GM12878 (cell line): Measurements from ENCODE around the gene TMEM126A. TPM values are rescaled to one million over a fixed set of nuclear protein-coding genes. Genes with fewer than 3 reads are reported as not detected.

Source experiments
- ATAC-seq: fragments of 200-7000 bp; cut with Tn5 transposase; 3 replicates; pipeline ENCODE4 v1.9.1; 2020; ENCODE audit warnings: mild to moderate bottlenecking, moderate library complexity
- BruUV-seq: library from RNA; stranded (reverse); fragments of 400-500 nt; replicated peaks from 2 replicates; lab custom pipeline; 2021; lab: Mats Ljungman, UMichigan
- CTCF ChIA-PET: fragments of 300-600 bp; sonication (Branson Sonifier 250); formaldehyde crosslinking; extraction: SDS; loops from one replicate; lab custom pipeline; 2021; ENCODE audit warnings: inconsistent platforms; lab: Yijun Ruan, JAX
- POLR2A ChIA-PET: fragments of 350-600 bp; formaldehyde crosslinking; extraction: SDS; loops from one replicate; lab custom pipeline; 2021; ENCODE audit warnings: inconsistent platforms; lab: Charles Lee
- RAD21 ChIA-PET: fragments of 300-600 bp; sonication (Branson Sonifier 250); formaldehyde crosslinking; loops from one replicate; lab custom pipeline; 2023; ENCODE audit warnings: antibody characterized with exemption; ENCODE audit not compliant: unreplicated experiment; lab: Charles Lee
- SMC1A ChIA-PET: fragments of 300-600 bp; sonication (Branson Sonifier 250); formaldehyde crosslinking; loops from one replicate; lab custom pipeline; 2023; ENCODE audit not compliant: unreplicated experiment, uncharacterized antibody; lab: Charles Lee
- DNase-seq: peaks from one replicate; pipeline ENCODE4 v3.0.0-alpha.2; 2011; ENCODE audit warnings: low read depth, low spot score
- FAIRE-seq: peaks from 3 replicates; lab custom pipeline; 2011; peaks lifted over from hg19 to GRCh38; lab: Jason Lieb, UNC
- H2AFZ ChIP-seq: 2 replicates; pipeline ENCODE4 v1.6.0; 2011; ENCODE audit warnings: low read depth, low read length, control low read depth; ENCODE audit not compliant: control insufficient read depth
- H3K27ac ChIP-seq: 2 replicates; pipeline ENCODE4 v1.5.1; 2011; ENCODE audit warnings: control low read depth; ENCODE audit not compliant: control insufficient read depth, insufficient read depth
- H3K27me3 ChIP-seq, 2 experiments: replicated peaks in 1 of 2; 2 replicates each; pipeline versions ENCODE4 v1.6.0 to v1.6.1; 2011; ENCODE audit warnings: low read length in 1 of 2; ENCODE audit not compliant: control insufficient read depth in 2 of 2, insufficient read depth in 2 of 2
- H3K36me3 ChIP-seq, 2 experiments: 2 replicates each; pipeline ENCODE4 v1.5.1; 2011; ENCODE audit warnings: low read length in 1 of 2; ENCODE audit not compliant: control insufficient read depth in 2 of 2, insufficient read depth in 2 of 2
- H3K4me1 ChIP-seq: 2 replicates; pipeline ENCODE4 v1.6.1; 2011; ENCODE audit warnings: mild to moderate bottlenecking, low read length, moderate library complexity, mixed read lengths; ENCODE audit not compliant: control insufficient read depth, insufficient read depth
- H3K4me2 ChIP-seq: 2 replicates; pipeline ENCODE4 v1.6.0; 2011; ENCODE audit warnings: control low read depth; ENCODE audit not compliant: control insufficient read depth, insufficient read depth
- H3K4me3 ChIP-seq: fragments of 200-600 bp; sonication (generic); 2 replicates; pipeline ENCODE4 v1.5.1; 2016
- H3K79me2 ChIP-seq: 2 replicates; pipeline ENCODE4 v1.6.0; 2011; ENCODE audit warnings: low read length; ENCODE audit not compliant: control insufficient read depth, insufficient read depth
- H3K9ac ChIP-seq: 2 replicates; pipeline ENCODE4 v1.8.0; 2011; ENCODE audit warnings: low read length, control low read depth, mixed read lengths; ENCODE audit not compliant: control insufficient read depth, insufficient read depth
- H3K9me3 ChIP-seq: replicated peaks from 3 replicates; pipeline ENCODE4 v1.5.1; 2011; ENCODE audit warnings: mild to moderate bottlenecking, low read length; ENCODE audit not compliant: control insufficient read depth, insufficient read depth
- H4K20me1 ChIP-seq: 2 replicates; pipeline ENCODE4 v1.6.0; 2011; ENCODE audit not compliant: control insufficient read depth, insufficient read depth
- CEBPB ChIP-seq, 2 experiments: fragments of 150-350 bp in 1 of 2; IDR thresholded peaks; 2 replicates each; pipeline ENCODE4 v1.6.1; 2012 to 2014; ENCODE audit warnings: low read depth in 2 of 2, low read length in 2 of 2, borderline replicate concordance in 1 of 2, inconsistent platforms in 1 of 2
- HSF1 ChIP-seq: fragments of 150-350 bp; IDR thresholded peaks from 2 replicates; pipeline ENCODE4 v1.6.1; 2014; ENCODE audit warnings: mild to moderate bottlenecking, low read depth, low read length
- PML ChIP-seq: IDR thresholded peaks from 2 replicates; pipeline ENCODE4 v1.6.1; 2012; ENCODE audit warnings: low read length, inconsistent platforms
- WGBS: methylation state at CpG from one replicate; pipeline ENCODE4 v1.1.6; 2016; ENCODE audit warnings: low lambda C conversion rate; ENCODE audit not compliant: insufficient replicate concordance, insufficient coverage; ENCODE audit errors: missing lambda C conversion rate; 5-methylcytosine and 5-hydroxymethylcytosine counted together
- in situ Hi-C: fragments of 300-500 bp; cut with MboI; formaldehyde crosslinking; loops from 9 replicates; pipeline ENCODE4 v1.14.3; 2018; ENCODE audit warnings: mixed read lengths
- intact Hi-C: fragments of 100-400 bp; cut with micrococcal nuclease; formaldehyde crosslinking; loops from one replicate; pipeline ENCODE4 v1.14.2; 2022; ENCODE audit not compliant: unreplicated experiment
- polyA plus RNA-seq, 11 experiments: library from polyadenylated mRNA; depleted of rRNA in 4 of 11; unstranded in 6 of 11; stranded (reverse) in 5 of 11; fragments of >200 nt; fragmentation: Nextera tagmentation in 4 of 11; fragmentation: Illumina TruSeq in 1 of 11; extraction: Ambion mirVana in 4 of 11; extraction: Trizol in 1 of 11; gene quantifications; 1 replicate in 1 of 11; 2 replicates in 10 of 11; pipeline versions ENCODE4 v1.2.1 to v1.2.3, GENCODE V29; 2011 to 2016; ENCODE audit warnings: inconsistent platforms in 2 of 11, missing spikeins in 2 of 11, low read depth in 1 of 11
- total RNA-seq, 4 experiments: library from RNA; depleted of rRNA in 3 of 4; stranded (reverse); fragments of >200 nt in 3 of 4; fragmentation: Illumina TruSeq in 1 of 4; extraction: Trizol in 1 of 4; gene quantifications; 2 replicates each; pipeline versions ENCODE4 v1.2.1 to v1.2.3, GENCODE V29; 2013 to 2021

TMEM126A gene
- total and polyA plus RNA-seq, 10 of the 15 experiments (the other 5 are each of a cell fraction or from before 2014, with no cell fraction given) = 38.6 to 208 (median 71.7) TPM

GRCh38 chr11:85626496-85626895 lies 21.3 kb upstream of the TMEM126A start:
- intact Hi-C loops = loop anchor here (10.0 kb wide), 1 partner anchor 512 kb away; no protein-coding TSS in a partner anchor
- peaks cover 0 to 4% of the 10 kb centered on the region in 2 experiments; a peak in 1 of 4 replicates for H3K36me3 ChIP-seq
- ChIA-PET POLR2A (interaction anchor here (0.9 to 5.5 kb wide), 3 partner anchors 18 to 53 kb away, joined by 4 to 35 read pairs (median 6); partner anchors contain the start of gene TMEM126A), CTCF (interaction anchor here (1.1 kb wide), 1 partner anchor 21 kb away, joined by 4 read pairs; the partner anchor contains the start of gene TMEM126A), RAD21 (interaction anchor here (1.2 to 3.4 kb wide), 2 partner anchors 21 to 52 kb away, joined by 3 to 26 read pairs; partner anchors contain the start of gene TMEM126A), SMC1A (interaction anchor here (0.7 to 2.6 kb wide), 5 partner anchors 21 to 53 kb away, joined by 3 to 11 read pairs (median 4); partner anchors contain the start of gene TMEM126A)
- no peak for FAIRE-seq
- BruUV-seq = no TSS peak
- no peak for ATAC-seq
- H3K27me3 ChIP-seq = no peaks in the 10 kb centered on the region
- in situ Hi-C loops = no loop called here
- no peak overlapping the region for H3K4me2 ChIP-seq
- peaks cover 24% of the 10 kb centered on the region for H3K79me2 ChIP-seq
- H2AFZ ChIP-seq = no peak overlapping the region
- H3K4me3 ChIP-seq = peak overlapping the region; percentile 94; the same call in 1 of the 2 replicates
- no peaks in the 10 kb centered on the region for H3K9me3 ChIP-seq
- 63% methylated on average over 2 of the region's 2 CpGs for WGBS
- no peak overlapping the region for H3K9ac ChIP-seq
- no peaks in the 10 kb centered on the region for H4K20me1 ChIP-seq
- peaks cover 8% of the 10 kb centered on the region for H3K4me1 ChIP-seq
- no peak overlapping the region for H3K27ac ChIP-seq
- TF ChIP-seq HSF1 = no peak
- TF ChIP-seq CEBPB (IDR thresholded peaks at IDR 0.05; ENCODE audit: borderline replicate concordance in 1 of 2, low read depth in 2 of 2, low read length in 2 of 2) = no peak
- TF ChIP-seq PML = no peak
- DNase-seq = no peak
